Measurements from ENCODE around the gene BCR.
"Not testable (repeated sequence)": the region's sequence is repeated elsewhere in the genome, so short reads cannot be mapped to it uniquely, and the experiment has no call there.

The BCR gene

DNA sequence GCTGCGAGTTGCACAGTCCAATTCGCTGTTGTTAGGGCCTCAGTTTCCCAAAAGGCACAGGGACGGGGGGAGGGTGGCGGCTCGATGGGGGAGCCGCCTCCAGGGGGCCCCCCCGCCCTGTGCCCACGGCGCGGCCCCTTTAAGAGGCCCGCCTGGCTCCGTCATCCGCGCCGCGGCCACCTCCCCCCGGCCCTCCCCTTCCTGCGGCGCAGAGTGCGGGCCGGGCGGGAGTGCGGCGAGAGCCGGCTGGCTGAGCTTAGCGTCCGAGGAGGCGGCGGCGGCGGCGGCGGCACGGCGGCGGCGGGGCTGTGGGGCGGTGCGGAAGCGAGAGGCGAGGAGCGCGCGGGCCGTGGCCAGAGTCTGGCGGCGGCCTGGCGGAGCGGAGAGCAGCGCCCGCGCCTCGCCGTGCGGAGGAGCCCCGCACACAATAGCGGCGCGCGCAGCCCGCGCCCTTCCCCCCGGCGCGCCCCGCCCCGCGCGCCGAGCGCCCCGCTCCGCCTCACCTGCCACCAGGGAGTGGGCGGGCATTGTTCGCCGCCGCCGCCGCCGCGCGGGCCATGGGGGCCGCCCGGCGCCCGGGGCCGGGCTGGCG is at the start of gene BCR:
Gene BCR (plus strand): TSS at position 209 of the 592 bp plus-strand sequence. CDS start 452 bp downstream, outside the sequence.
- DNase-seq, result peak; percentile 35

DNA sequence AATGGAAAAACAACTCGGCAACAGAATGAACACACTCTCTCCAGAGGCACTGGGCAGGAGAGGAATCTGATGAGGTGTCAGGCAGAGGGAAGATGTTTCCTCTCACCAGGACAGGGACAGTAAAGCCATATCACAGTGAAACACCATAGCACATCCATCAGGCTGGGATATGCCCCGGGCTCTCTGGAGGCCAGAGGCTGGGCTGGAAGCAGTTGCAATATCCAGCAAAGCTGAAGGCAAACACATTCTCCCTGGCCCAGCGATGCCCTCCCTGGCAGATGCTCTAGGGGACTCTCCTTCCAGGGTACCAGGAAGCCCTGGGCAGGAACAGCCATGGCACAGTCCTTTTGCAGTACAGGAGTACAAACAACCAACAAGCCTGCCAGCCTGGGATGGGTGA is 49.6 kb upstream of the BCR start:
- DNase-seq, result no peak

- DNase-seq, result no peak
Observed at GRCh38 chr22:23131931-23132330, 48.4 kb upstream of the BCR start.

DNA sequence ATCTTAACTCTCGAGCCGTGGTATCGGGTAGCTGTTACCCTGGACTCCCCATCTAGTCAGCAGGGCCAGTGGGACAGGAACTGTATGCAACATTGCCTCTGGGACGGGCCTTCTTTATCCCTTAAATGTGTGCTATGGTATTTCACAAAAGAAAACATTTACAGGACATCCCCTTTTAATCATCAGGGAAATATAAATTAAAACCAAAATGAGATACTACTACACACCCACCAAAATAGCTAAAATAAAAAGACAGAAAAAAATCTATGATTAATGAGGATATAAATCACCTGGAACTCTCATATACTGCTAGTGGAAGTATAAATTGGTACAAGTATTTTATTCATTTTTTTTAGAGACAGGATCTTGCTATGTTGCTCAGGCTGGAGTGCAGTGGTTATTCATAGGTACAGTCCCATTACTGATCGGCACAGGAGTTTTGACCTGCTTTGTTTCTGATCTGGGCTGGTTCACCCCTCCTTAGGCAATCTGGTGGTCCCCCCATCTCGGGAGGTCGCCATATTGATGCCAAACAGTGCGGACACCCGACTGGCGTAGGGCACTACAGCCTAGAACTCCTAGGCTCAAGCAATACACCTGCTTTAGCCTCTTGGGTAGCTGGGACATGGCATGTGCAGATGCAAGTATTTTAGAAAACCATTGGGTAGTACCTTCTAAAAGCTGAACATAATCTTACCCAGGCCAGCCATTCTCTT is 47.8 kb upstream of the BCR start:
- no peak for DNase-seq

GRCh38 chr22:23133922-23134321 is 46.4 kb upstream of the BCR start:
- DNase-seq, result no peak

GRCh38 chr22:23136991-23137390 is 43.3 kb upstream of the BCR start:
- DNase-seq, result not testable (repeated sequence)

DNA sequence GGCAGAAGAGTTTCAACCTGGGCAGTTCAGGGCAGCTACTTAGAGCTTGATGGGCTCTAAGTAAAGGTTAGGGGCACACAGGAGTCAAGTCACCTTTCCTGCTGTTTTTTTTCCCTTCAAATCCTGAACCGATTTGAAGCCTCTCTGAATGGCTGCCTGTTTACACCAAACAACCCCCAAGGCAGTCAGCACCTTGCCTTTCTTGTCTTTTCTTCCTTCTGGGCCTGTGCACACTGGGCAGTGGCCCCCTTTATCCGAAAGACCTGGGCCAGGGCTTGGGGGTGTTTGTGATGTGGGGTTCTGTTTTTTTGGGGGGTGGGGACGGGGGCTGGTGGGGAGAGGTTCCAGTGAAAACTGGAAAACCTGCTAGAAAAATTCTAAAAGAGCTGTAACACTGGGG is 42.8 kb upstream of the BCR start:
- DNase-seq, result no peak

DNA sequence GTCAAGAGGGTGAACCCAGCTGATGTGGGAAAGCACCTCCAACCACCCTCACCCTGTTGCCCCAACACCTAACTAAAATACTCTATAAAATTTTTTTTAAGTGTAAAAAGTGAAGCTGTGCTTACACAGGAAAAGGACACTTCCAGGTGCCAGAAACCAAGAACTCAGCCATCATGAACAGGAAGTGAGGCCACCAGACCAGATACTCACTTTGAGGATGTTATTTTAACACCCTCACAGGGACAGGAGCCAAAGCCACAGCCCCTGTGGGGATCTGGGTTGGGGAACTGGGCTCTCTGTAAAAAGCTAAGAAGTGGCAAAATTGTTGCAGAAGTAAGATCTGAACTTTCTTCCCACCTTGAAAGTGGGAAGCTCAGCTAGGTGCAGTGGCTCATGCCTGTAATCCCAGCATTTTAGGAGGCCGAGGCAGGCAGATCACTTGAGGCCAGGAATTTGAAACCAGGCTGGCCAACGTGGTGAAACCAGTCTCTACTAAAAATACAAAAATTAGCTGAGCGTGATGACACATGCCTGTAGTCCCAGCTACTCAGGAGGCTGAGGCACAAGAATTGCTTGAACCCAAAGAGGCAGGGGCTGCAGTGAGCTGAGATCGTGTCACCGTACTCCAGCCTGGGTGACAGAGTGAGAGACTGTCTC is 42.3 kb upstream of the BCR start:
- DNase-seq, result no peak

DNA sequence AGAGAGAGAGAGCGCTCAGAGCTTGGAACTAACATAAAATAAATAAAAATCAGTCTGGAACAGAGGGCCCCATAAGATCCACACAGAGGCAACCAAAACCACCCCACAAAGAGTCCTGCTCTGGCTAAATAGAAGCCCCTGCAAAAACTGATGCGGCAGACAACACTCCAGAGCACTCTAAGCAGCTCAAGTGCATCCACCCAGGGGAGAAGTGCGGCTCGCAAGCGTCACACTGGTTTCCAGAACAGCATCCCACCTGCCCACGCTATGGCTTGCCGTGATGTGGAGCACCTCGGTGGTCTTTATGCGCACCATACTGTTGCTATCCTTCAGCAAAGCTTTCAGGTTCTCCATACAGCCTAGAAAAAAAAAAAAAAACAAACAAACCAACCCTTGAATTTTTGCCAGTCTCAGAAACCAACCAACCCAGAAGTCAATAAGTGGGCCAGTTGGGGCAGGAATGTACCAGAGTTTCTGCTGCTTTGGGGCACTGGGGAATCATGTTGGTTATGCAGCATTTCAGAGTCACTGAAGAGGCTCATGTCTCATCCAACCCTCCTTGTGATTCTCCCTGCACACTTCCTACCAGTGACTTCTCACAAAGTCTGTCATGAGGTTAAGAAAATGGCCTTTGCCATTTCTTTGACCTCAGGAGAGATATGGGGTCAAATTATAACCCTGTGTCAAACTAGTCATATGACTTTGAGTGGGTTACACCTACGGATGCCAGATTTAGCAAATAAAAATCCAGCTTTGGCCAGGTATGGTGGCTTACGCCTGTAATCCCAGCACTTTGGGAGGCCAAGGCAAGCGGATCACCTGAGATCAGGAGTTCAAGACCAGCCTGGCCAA is 41.5 kb upstream of the BCR start:
- DNase-seq, result no peak

- no peak for DNase-seq
Observed at GRCh38 chr22:23140385-23140784, 39.9 kb upstream of the BCR start.

GRCh38 chr22:23142546-23143105 is 37.7 kb upstream of the BCR start:
- no peak for DNase-seq

DNA sequence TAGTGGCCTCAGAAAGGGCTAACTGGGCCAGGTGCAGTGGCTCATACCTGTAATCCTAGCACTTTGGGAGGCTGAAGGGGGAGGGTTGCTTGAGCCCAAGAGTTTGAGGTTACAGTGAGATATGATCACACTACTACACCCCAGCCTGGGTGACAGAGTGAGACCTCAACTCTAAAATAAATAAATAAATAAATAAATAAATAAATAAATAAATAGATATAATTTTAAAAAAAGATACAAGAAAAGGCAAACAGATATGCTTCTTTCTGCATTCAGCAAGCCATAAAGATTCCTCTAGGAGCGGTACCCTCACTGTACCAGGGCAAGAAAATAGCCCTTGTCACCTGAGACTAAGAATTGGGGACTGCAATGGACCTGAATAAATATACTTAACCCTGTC is 37.2 kb upstream of the BCR start:
- DNase-seq, result no peak

DNA sequence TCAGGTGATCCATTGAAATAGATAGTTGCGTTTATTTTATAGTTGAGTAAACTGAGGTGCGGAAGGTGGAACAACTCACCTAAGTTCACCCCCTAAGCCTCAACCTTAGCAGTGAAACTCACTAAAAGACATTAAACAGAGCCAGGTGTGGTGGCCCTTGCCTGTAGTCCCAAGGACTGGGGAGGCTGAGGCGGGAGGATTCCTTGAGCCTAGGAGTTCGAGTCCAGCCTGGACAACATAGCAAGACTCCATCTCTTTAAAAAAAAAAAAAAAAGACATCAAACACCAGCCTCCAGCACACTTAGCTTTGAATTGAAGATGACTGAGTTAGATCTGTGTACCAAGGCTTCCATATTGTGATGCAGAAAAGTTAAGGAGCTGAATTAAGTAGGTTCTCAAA is 35.9 kb upstream of the BCR start:
- no peak for DNase-seq

- peak; percentile 99 for DNase-seq
Observed at GRCh38 chr22:23144932-23145877, 35.1 kb upstream of the BCR start, which contains the start of gene RAB36. RAB36 (plus strand) TSS chr22:23145477; CDS start chr22:23146617, 1,140 bp downstream.

- no peak for DNase-seq
Observed at GRCh38 chr22:23145878-23146470, 34.3 kb upstream of the BCR start.

- DNase-seq, result no peak
Observed at GRCh38 chr22:23146478-23147205, 33.7 kb upstream of the BCR start.

- DNase-seq, result no peak
Observed at GRCh38 chr22:23147617-23148387, 32.5 kb upstream of the BCR start.

- DNase-seq, result no peak
Observed at GRCh38 chr22:23149743-23150238, 30.5 kb upstream of the BCR start.

GRCh38 chr22:23150762-23151161 is 29.5 kb upstream of the BCR start:
- no peak for DNase-seq

- no peak for DNase-seq
Observed at GRCh38 chr22:23151827-23152226, 28.5 kb upstream of the BCR start.
